Measurements from ENCODE around the gene SPOP. TPM values are rescaled to one million over a fixed set of nuclear protein-coding genes. Genes with fewer than 3 reads are reported as not detected.

Gene SPOP
- total RNA-seq, 4 donors from 2014 or later: 33.7 to 73.5 (median 50.4) TPM

GRCh38 chr17:49588726-49589576 is 88.9 kb downstream of the SPOP start:
- no peak for TF ChIP-seq CTCF (IDR thresholded peaks at IDR 0.05)
- DNase-seq (ENCODE audit: low spot score) (no peak), ATAC-seq (ENCODE audit: low FRiP score) (peak; percentile 18)

DNA sequence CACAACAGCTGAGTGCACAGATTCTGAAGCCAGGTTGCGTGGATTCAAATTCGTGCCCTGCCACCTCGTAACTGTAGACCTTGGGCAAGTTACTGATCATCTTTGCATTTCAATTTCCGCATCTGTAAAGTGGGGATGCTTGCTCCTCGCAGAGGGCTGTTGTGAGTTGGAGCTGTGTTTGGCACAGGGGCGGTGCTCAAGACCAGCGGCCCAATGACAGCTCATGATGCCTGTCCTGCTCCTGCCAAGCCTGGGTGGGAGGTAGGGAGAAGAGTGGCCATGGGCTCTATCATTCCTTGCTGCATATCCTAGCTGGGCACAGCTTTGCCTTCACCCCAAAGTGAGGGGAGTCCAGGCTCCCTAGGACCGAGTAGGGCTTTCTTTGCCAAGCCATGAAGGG is 89.6 kb downstream of the SPOP start:
- no peak for ATAC-seq (ENCODE audit: low FRiP score)
- DNase-seq (ENCODE audit: low spot score): no peak
- TF ChIP-seq CTCF (IDR thresholded peaks at IDR 0.05): no peak

GRCh38 chr17:49587366-49588073 is 90.4 kb downstream of the SPOP start:
- DNase-seq (ENCODE audit: low spot score) (no peak), ATAC-seq (ENCODE audit: low FRiP score) (no peak)
- TF ChIP-seq CTCF (IDR thresholded peaks at IDR 0.05): no peak

- TF ChIP-seq CTCF (IDR thresholded peaks at IDR 0.05): no peak
- no peak for DNase-seq (ENCODE audit: low spot score)
- ATAC-seq (ENCODE audit: low FRiP score): no peak
Observed at GRCh38 chr17:49585422-49586027, 92.4 kb downstream of the SPOP start.

DNA sequence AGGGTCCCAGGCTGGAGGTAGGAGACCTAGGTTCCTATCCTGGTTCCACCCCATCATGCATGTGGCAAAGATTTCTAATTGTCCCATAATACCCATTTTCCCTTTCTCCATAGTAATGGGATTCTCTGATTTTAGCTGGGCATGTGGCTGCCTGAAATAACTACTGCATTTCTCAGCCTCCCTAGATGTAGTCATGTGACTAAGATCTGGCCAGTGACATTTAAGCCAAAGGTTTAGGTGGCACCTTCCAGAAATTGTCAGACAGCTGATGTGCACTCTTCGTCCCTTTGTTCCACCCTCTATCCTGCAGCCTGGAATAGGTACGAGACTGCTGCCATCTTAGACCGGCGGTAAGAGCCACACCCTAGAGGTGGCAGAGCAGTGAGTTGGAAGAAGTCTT is 94.0 kb downstream of the SPOP start:
- ATAC-seq (ENCODE audit: low FRiP score): no peak
- no peak for TF ChIP-seq CTCF (IDR thresholded peaks at IDR 0.05)
- no peak for DNase-seq (ENCODE audit: low spot score)

GRCh38 chr17:49583226-49583625 is 94.7 kb downstream of the SPOP start:
- DNase-seq (ENCODE audit: low spot score) (no peak), ATAC-seq (ENCODE audit: low FRiP score) (no peak)
- TF ChIP-seq CTCF (IDR thresholded peaks at IDR 0.05): no peak

Data from omental fat pad (tissue), 4 donors.